ENCODE results near the gene SUGCT.
"Not testable (repeated sequence)": the region's sequence is repeated elsewhere in the genome, so short reads cannot be mapped to it uniquely, and the experiment has no call there.

Gene SUGCT

DNA sequence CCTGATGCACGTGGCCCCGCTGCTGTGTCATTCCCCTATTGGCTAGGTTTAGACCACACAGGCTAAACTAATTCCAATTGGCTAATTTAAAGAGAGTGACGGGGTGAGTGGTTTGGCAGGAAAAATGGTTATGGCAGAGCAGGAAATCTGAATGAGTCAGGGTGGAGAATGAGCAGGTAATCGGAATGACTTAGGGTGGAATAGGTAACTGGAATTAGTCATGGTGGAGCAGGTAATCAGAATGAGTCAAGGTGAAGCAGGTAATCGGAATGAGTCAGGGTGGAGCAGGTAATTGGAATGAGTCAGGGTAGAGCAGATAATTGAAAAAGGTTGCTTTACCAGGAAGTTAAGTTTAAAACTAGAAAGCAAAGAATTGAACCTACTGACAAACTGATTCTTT lies 7.1 kb downstream of the SUGCT start:
- DNase-seq = not testable (repeated sequence)

DNA sequence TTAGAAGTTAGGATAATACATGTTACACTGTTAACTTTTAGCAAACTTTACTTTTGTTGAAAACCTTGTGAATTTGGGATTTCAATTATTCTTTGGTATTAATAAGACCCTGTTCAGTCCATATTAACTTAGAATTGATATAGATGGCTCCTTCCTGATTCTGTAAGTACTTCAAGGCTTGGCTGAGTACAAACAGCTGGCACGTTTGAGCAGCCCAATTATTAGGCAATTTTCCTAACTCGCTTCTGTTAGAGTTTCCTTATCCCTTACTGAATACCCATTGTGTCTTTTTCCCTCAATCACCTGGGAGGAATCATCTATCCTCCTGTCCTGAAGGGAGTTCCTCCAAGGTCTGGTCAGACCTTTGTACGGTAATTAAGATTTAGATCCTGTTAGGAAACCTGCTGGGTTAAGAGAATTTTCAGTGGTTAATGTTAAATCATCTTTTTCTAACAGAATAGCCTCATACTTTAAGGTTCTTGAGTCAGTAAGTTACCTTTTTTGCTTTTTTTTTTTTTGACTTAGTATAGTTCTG lies 10.9 kb downstream of the SUGCT start:
- not testable (repeated sequence) for DNase-seq

DNA sequence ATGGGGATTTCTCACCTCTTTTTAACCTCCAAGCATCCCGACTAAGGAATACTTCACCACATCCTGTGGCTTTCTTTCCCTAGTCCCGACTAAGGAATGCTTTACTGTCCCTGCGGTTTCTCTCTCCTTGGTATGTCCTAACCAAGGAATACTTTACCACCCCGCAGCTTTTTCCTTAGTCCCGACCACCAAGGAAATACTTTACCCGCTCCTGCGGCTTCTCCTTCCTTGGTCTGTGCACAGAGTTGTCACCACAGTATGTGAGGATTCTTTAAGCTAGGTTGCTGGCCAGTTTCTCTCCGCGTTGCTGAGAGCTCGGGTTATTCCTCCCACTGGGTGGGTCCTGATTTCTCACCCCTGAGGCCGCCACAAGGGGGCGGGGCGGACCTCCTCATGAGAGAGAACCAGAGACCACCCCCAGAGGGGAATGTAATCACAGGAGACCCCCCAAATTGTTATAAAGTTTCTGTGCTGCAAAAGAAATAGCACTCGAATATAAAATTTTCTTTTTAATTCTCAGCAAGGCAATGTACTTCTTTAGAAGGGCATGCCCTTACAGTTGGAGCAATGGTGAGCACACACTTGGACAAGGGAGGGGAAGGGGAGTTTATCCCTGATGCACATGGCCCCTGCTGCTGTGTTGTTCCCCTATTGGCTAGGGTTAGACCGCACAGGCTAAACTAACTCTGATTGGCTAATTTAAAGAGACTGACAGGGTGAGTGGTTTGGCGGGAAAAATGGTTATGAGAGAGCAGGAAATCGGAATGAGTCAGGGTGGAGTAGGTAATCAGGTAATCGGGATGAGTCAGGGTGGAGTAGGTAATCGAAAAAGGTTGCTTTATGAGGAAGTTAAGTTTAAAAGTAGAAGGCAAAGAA lies 12.8 kb downstream of the SUGCT start:
- no peak for DNase-seq

DNA sequence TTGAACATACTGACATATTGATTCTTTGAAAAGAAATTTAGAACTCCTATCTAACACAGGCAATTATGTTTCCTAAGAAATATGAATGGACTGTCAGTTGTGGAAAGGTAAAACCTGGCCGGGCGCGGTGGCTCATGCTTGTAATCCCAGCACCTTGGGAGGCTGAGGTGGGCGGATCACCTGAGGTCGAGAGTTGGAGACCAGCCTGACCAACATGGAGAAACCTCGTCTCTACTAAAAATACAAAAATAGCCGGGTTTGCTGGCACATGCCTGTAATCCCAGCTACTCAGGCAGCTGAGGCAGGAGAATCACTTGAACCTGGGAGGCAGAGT lies 13.4 kb downstream of the SUGCT start:
- not testable (repeated sequence) for DNase-seq

DNA sequence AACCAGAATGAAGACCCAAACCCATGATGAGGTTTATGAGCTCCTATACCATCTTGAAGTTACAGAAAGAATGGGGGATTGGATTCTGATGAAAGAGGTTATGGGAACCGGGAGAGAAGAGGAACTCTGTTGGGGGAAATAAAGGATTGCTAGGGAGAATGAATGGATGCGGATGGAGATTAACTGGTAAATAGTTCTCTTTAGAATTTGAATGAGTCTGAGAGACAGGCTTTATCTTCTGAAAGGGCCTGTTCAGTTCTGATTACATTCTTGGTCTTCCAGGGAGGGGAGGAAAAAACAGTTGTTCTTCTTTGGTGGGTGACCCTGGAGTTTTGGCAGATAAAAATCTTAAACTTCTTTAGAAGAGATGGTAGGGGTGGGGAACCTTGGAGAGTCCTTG lies 13.9 kb downstream of the SUGCT start:
- DNase-seq = no peak

DNA sequence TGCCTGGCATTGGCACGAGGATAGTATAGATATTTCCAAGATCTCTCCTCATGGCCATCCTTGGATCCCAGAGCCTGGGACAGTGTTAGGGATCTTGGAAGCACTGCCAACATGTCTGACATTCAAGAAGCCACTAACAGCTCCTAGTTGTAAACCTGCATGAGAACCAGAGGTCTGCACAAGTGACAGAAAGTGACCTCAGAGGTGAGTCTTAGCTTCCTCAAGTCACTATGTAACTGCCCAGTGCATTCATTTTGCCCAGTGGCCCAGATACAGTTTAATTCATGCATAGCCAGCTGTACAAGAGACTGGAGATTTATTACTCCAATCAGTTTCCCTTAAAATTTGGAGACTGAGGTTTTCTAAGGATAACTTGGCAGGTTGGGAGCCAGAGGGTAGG lies 16.7 kb downstream of the SUGCT start:
- DNase-seq = no peak

DNA sequence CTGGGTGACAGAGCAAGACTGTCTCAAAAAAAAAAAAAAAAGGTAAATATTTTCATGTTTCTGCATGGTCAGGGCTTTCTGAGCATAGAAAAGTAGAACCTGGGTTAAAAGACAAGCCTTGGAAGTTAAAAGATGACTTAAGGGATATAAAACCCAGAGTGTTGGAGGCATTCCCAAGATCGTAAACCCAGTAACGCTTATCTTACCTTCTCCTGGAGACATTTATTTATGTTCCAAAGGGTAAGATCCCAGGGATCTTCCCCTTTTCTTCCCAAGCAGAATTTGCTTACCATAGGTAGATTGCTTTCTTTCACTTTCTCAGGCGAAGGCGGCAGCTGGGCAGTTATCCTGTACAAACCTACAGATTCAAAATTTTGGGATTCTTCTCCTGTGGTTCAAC lies 22.2 kb downstream of the SUGCT start:
- no peak for DNase-seq

DNA sequence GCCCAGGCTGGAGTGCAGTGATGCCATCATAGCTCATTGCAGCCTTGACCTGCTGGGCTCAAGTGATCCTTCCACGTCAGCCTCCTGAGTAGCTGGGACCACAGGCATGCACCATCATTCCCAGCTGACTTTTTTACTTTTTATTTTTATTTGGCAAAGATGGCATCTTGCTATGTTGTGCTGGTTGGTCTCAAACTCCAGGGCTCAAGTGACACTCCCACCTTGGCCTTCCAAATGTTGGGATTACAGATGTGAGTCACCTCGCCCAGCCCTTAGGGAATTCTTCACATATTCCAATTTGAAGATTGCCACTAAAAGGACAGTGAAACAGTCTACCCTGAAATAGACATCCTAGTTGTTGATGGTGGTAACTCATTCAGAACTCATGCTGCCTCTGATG lies 27.7 kb downstream of the SUGCT start:
- DNase-seq = no peak

DNA sequence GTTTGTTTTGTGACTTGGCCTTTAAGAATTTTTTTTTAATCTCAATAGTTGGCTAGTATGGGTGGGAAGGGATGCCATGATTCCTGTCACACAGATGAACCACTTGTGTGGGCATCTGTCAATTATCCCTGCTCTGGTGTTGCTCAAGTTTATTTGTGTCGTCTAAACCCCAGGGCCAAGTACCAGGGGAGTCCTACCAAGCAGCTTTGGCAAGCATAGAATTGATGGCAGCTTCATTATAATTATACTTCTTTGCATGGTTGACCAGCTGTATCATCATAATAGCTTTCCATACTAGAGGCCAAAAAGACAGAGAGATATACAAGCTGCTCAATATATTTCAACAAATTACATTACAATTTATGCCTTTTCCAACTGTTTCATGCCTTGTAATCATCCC lies 30.4 kb downstream of the SUGCT start:
- no peak for DNase-seq

DNA sequence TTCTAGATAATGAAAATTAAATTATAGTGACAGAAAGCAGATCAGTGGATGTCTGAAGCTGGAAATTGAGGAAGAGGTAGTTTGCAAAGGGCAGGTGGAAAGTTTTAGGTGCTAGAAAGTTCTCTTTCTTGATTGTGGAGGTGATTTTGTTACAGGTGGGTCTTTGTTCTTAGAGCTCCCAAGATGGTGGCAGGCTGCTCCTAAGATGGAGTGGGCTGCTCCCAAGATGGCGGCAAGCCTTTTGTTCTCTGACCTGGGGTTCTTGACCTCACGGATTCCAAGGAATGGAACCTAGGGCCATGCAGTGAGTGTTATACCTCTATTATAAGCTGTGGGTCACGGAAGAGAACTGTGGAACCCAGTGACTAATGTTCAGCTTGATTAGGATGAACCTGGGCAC lies 32.5 kb downstream of the SUGCT start:
- no peak for DNase-seq

DNA sequence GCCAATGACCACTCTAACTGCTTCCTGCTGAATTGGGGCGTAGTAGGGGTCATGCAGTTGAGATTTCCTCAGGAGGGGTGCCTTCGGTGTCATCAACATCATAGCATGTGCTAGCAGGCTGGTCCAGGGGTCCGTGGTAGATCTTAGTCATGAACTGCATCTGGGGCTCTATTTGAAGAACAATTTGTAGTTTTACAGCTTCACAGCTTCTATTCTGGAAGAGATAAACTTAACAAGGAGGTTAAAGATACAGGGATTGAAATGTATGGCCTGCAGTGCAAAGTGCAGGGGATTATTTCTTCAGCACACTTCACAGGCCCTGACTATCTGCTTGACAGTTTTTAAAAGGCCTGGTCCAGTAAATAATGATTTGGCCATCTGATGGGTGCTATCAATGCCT lies 33.5 kb downstream of the SUGCT start:
- not testable (repeated sequence) for DNase-seq

DNA sequence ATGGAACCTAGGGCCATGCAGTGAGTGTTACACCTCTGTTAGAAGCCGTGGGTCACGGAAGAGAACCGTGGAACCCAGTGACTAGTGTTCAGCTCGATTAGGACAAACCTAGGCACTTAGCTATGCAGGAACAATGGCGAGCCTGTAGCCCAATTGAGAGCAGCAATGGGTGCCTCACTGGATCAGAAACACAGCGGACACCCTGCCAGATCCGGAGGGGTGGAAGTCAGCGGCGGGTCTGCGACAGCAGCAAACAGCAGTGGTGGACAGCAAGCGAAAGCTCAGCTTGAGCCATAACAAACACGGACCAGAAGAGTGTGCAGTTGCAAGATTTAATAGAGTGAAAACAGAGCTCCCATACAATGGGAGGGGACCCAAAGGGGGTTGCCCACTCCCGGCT lies 38.3 kb downstream of the SUGCT start:
- DNase-seq = not testable (repeated sequence)

DNA sequence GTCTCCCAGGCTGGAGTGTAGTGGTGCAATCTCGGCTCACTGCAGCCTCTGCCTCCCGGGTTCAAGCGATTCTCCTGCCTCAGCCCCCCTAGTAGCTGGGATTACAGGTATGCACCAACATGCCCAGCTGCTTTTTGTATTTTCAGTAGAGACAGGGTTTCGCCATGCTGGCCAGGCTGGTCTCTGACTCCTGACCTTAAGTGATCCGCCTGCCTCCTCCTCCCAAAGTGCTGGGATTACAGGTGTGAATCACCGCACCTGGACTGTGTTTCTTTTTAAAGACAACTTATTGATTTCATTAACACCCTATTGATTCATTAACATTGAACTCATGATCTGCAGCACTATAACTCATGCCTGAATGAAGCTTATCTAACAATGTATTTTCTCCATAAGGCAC lies 40.5 kb downstream of the SUGCT start:
- DNase-seq = not testable (repeated sequence)

DNA sequence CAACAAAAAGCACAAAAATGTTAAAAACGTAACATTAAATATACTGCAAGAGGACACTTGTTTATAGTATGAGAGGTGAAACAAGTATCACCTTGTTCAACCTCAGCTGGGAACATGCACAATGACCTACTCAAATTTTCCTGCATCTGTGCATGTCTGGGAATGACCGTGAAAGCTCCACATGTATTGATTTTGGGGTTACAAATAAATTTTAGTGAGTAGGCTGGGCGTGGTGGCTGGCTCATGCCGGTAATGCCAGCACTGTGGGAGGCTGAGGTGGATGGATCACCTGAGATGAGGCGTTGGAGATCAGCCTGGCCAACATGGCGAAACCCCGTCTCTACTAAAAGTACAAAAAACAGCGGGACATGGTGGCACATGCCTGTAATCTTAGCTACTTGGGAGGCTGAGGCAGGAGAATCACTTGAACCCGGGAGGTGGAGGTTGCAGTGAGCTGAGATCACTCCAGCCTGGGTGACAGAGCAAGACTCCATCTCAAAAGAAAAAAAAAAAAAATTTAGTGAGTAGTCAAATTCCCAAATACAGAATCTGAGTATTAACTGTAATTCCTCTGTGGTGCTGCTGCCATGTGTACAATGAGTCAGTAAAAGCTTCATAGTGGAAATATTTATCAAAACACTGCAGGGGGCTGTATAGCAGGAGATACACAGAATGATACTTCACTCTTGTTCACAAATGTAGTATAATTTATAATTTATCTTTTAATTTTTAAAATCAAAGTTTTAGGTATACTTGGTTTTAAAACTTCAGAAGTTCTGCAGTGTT lies 41.1 kb downstream of the SUGCT start:
- no peak for DNase-seq

DNA sequence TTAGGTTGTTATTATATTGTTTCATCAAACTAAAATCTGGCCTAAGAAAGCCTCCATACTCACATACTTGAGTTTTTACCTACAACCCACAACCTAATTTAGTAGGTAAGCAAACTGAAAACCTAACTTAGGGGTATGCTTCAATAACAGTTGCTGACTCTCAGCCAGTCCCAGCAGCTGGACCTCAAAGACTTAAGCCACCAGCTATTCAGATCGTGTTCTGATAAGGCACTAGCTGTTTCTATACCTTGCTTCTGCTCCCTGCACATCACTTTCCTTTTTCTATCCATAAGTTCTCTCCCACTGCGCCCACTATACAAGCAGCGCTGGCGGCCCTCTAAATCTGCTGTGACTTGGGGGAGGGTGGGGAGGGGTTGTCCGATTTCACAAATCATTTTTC lies 42.3 kb downstream of the SUGCT start:
- no peak for DNase-seq

DNA sequence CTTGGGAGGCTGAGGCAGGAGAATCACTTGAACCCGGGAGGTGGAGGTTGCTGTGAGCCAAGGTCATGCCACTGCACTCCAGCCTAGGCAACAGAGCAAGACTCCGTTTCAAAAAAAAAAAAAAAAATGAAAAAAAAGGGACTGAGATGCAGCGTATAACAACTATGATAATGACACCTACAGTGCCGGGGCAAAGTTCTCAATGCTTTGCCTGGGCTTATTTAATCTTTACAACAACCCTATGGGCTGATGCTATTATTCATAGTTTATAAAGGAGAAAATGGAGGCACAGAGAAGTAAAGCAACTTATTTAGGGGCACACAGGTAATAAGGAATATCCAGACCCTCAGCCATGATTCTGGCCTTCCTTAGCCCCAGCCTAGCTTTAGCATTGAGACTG lies 47.6 kb downstream of the SUGCT start:
- DNase-seq = no peak

DNA sequence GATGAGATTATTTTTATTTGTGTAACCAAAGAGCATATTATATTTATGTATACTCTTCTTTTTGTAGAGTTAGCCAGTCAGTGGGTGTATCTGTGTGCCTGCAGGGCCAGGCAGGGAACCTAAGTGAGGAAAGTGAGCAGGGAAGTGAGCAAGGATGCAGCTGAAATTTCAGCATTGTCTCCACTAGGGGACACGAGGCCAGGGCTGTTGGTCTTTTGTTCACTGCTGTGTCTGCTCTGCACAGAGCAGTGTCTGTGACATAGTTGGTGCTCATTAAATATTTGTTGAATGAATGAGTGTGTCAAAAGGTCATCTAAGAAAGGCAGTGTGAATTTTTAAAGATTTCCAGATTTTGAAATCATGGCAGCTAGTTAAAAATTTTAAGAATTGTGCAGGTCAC lies 51.8 kb downstream of the SUGCT start:
- DNase-seq = no peak

DNA sequence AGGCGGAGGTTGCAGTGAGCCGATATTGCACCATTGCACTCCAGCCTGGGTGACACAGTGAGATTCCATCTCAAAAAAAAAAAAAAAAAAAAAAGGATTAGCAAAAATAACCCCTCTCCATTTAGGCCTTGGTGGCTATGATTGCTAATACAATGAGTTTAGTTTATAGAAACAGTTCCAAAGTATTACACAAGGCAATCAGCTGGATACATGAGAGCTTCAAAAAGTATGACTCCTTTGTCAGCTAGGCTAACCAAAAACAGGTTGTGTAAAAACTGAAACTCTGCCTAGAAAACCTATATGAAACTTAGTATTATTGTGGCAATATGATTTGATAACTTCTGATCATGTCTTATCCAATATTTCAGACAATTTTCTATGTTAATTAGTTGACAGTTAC lies 57.2 kb downstream of the SUGCT start:
- no peak for DNase-seq

DNA sequence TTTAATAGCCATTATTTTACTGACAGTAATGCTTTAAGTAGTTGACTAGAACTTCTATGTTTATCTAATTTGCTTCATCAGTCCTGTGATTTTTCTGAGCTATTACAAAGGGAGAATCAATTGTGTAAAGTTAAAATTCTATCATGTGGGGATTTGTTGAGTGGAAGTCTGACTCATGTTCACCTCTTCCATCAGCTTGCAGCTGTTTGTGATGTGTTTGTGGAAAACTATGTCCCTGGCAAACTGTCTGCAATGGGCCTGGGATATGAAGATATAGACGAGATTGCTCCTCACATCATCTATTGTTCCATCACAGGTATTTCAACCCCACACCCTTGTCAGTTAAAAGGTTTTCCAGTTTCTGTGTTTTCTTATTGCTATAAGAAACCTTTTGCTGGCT lies 59.9 kb downstream of the SUGCT start:
- no peak for DNase-seq

DNA sequence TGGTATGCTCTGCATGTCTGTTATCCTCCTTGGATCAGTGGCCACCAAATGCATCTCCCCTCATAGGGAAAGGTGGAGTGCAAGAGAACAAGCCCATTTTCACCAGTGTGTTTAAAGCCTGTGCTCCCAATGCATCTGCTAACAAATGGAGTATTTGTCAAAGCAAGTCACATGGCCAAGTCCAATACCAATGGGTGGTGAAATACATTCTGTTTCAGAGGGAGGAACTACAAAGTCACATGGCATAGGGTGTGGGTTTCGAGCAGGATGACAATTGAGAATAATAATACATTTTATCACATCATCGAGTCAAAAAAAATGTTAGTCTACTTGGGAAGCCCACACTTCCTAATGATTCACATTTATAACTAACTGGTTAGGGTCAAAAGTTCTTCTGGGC lies 62.7 kb downstream of the SUGCT start:
- DNase-seq = no peak

DNA sequence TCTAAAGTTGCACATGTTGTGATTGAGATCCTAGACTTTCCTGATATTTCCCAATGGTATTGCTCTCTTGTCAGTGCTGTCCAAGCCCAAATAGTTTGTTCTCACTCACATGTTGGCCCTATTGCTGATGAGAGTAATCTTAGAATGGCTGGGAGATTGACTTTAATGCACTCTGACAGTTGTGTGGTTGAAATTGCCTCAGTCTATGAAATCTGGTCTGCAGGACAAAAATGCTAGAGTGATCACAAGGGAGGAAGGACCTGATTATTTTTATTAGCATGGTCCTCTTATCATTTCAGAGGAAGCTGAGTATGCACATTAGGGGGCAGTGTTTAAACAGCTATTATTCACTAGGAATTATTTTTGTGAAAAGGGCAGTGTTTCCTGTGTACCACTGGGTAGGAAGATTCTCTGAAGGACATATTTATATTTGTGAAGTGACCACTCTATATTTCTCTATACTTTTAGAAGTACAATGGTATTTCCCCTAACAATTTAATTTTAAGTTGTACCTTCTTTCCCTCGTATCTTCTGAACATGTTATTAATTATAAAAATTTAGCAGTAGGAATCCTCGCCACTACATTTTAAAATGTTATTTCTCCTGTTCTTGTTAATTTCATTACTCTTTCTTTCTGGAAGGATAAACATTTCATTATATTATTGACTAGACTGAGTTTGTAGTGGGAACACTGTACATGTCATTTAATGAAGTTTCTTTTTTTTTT lies 64.4 kb downstream of the SUGCT start:
- DNase-seq = no peak

DNA sequence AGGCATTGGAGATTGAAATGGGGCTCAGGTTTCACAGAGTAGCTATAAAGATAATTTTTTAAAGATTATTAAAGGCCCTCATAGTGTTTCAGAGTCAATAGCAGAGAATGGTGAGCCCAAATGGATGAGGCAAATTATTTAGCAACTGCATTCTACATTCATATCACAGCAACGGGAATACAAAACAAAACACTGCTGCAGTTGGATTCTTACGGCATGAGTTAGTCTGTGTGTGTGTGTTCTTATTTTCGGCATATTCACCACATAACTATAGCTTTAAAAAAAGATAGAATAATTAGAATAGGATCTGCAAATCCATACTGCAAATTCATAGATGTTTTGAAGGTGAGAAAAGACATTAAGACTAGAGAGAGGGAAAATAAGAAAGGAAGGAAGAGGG lies 66.0 kb downstream of the SUGCT start:
- no peak for DNase-seq

DNA sequence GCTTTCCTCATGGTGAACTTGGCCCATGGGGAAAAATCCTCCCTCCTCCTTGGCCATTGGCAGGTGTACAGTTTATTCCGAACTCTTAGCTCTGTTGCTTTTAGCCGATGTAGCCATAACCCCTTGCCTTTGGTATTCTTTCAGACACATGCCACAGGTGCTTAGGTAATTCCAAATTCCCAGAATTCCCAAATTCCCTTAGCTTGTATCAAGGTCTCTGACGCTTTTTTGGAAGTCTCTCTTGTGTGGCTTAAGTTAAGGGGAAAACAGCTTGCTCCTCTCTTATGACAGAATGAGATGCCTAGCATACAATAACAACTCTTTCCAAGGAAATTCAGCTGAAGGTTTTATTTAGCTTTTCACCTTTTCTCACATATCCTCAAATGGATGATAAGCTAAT lies 68.0 kb downstream of the SUGCT start:
- no peak for DNase-seq

DNA sequence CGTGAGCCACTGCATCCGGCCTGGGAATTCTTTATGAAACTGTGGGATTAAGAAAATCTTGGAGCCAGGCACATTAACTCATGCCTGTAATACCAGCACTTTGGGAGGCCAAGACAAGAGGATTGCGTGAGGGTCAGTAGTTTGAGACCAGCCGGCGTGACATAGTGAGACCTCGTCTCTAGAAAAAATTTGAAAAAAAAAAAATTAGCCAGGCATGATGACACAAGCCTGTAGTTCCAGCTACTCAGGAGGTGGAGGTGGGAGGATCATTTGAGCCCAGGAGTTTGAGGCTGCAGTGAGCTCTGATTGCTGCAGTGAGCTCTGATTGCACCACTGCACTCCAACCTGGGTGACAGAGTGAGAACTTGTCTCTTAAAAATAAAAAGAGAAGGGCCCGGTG lies 69.8 kb downstream of the SUGCT start:
- no peak for DNase-seq
